Tibial nerve (tissue), 4 donors: ENCODE data around the gene PSME3.
A peak's percentile ranks its signal among the peaks of the same experiment; 100 is the strongest.

Experiments
- EP300 ChIP-seq, 2 donors: sonication (generic); formaldehyde crosslinking; IDR thresholded peaks; one replicate each; pipeline ENCODE4 v1.6.1; 2017; ENCODE audit warnings: antibody characterized with exemption in 2 of 2, mild to moderate bottlenecking in 1 of 2
- POLR2A ChIP-seq, 2 donors: fragments of 450-650 bp; IDR thresholded peaks; one replicate each; pipeline ENCODE4 v1.6.1; 2017; ENCODE audit warnings: antibody characterized with exemption in 2 of 2, mild to moderate bottlenecking in 2 of 2, moderate library complexity in 2 of 2
- TF ChIP-seq, protein P1 (sequence below), 5 experiments: fragments of 200-600 bp in 3 of 5; fragments of 450-650 bp in 2 of 5; sonication (generic) in 3 of 5; IDR thresholded peaks; one replicate each; pipeline ENCODE4 v1.5.1; 2016 to 2019; ENCODE audit warnings: antibody characterized with exemption in 5 of 5, mild to moderate bottlenecking in 3 of 5, moderate library complexity in 2 of 5

DNA sequence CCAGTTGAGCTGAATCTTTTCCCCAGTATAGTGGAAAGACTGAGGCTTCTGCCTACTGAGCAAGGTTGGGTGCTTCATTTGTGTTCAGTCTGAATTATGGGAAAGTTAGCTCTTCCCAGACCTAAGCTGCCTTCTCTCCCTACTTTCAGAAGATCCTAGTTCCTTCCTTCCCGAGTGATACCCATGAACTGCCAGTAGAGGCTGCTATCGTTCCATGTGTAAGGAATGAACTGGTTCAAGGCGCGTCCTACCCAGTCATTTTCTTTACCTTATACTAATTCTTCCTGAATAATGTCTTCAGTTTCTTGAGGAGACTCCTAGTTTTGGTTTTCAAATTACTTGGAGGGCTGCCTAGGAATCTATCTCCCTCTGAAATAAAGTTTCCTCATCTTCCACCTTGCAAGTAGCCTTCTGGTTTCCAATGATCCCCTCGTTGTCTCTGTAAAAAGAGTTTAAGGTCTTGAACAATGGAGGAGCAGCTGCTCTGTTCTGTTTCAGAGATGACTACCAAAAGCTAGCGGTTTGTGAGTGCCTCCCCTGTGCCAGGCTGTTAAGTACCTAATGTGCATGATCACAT is 10.2 kb downstream of the PSME3 start:
- TF ChIP-seq, protein P1, sequence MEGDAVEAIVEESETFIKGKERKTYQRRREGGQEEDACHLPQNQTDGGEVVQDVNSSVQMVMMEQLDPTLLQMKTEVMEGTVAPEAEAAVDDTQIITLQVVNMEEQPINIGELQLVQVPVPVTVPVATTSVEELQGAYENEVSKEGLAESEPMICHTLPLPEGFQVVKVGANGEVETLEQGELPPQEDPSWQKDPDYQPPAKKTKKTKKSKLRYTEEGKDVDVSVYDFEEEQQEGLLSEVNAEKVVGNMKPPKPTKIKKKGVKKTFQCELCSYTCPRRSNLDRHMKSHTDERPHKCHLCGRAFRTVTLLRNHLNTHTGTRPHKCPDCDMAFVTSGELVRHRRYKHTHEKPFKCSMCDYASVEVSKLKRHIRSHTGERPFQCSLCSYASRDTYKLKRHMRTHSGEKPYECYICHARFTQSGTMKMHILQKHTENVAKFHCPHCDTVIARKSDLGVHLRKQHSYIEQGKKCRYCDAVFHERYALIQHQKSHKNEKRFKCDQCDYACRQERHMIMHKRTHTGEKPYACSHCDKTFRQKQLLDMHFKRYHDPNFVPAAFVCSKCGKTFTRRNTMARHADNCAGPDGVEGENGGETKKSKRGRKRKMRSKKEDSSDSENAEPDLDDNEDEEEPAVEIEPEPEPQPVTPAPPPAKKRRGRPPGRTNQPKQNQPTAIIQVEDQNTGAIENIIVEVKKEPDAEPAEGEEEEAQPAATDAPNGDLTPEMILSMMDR (IDR thresholded peaks at IDR 0.05): peak; percentile 79 to 89 (median 85)
- TF ChIP-seq POLR2A (IDR thresholded peaks at IDR 0.05) (no peak), EP300 (IDR thresholded peaks at IDR 0.05) (no peak)
